GM19193 (cell line): ENCODE data around the gene EID3.

Experiments
- POLR2A ChIP-seq: IDR thresholded peaks from 4 replicates; pipeline ENCODE4 v1.6.1; 2011; ENCODE audit not compliant: insufficient read depth, insufficient read length; ENCODE audit errors: extremely low read depth

The EID3 gene

GRCh38 chr12:104282109-104282508, 21.4 kb upstream of the EID3 start:
- no peak for TF ChIP-seq POLR2A

GRCh38 chr12:104285740-104286515, 17.6 kb upstream of the EID3 start:
- TF ChIP-seq POLR2A: no peak

GRCh38 chr12:104286516-104287482, 16.7 kb upstream of the EID3 start:
- TF ChIP-seq POLR2A: peak; percentile 95

GRCh38 chr12:104288635-104289274, 14.8 kb upstream of the EID3 start:
- TF ChIP-seq POLR2A: peak; percentile 86

- TF ChIP-seq POLR2A: no peak
Observed at GRCh38 chr12:104290320-104290719, 13.2 kb upstream of the EID3 start.

GRCh38 chr12:104290855-104291254, 12.7 kb upstream of the EID3 start:
- no peak for TF ChIP-seq POLR2A

GRCh38 chr12:104291867-104292524, 11.5 kb upstream of the EID3 start:
- no peak for TF ChIP-seq POLR2A

GRCh38 chr12:104292872-104293794, 10.4 kb upstream of the EID3 start:
- no peak for TF ChIP-seq POLR2A

GRCh38 chr12:104294927-104295668, 8.4 kb upstream of the EID3 start:
- no peak for TF ChIP-seq POLR2A

- TF ChIP-seq POLR2A: no peak
Observed at GRCh38 chr12:104295954-104296353, 7.6 kb upstream of the EID3 start.

GRCh38 chr12:104296718-104297117, 6.8 kb upstream of the EID3 start:
- no peak for TF ChIP-seq POLR2A

GRCh38 chr12:104297477-104298113, 5.9 kb upstream of the EID3 start:
- TF ChIP-seq POLR2A: no peak

GRCh38 chr12:104299842-104300481, 3.6 kb upstream of the EID3 start:
- no peak for TF ChIP-seq POLR2A
